ENCODE measurements around the gene HAUS7. TPM values are rescaled to one million over a fixed set of nuclear protein-coding genes. Genes with fewer than 3 reads are reported as not detected.

Gene HAUS7
- total RNA-seq, 1 experiment from 2014 or later = 46.5 TPM

GRCh38 chrX:153471663-153472280 is 1.4 kb upstream of the HAUS7 start:
- no peaks in the 10 kb centered on the region for H3K36me3 Mint-ChIP-seq
- no peak overlapping the region for H3K27ac Mint-ChIP-seq
- DNase-seq (ENCODE audit: low spot score) (no peak), ATAC-seq (no peak)
- TF ChIP-seq ESRRA (CRISPR knock-in tag; IDR thresholded peaks at IDR 0.05; ENCODE audit: borderline replicate concordance) = no peak
- no peaks in the 10 kb centered on the region for H3K9me3 Mint-ChIP-seq
- POLR2A ChIA-PET = no interaction called here
- H3K4me1 Mint-ChIP-seq = peaks cover 6% of the 10 kb centered on the region
- no peak overlapping the region for H3K4me3 Mint-ChIP-seq
- CTCF ChIA-PET = interaction anchor here (0.9 to 3.2 kb wide), 12 partner anchors 11 to 439 kb away, joined by 3 to 54 read pairs (median 6); partner anchors contain the start of gene BGN
- H3K27me3 Mint-ChIP-seq (ENCODE audit: low read depth) = peaks cover 30% of the 10 kb centered on the region

- peak; percentile 31 for ATAC-seq
- CTCF ChIA-PET = interaction anchor here (0.6 to 3.2 kb wide), 26 partner anchors 8 to 437 kb away, joined by 3 to 54 read pairs (median 4); partner anchors contain the start of genes ATP2B3, BGN and TREX2
- TF ChIP-seq ATF3 (CRISPR knock-in tag; conservative IDR thresholded peaks at IDR 0.05) = no peak
- no peak for TF ChIP-seq FOXK1 (CRISPR knock-in tag; IDR thresholded peaks at IDR 0.05)
- no peak; the same call in 1 of the 2 replicates for TF ChIP-seq FOXP1 (CRISPR knock-in tag; IDR thresholded peaks at IDR 0.05; ENCODE audit: borderline replicate concordance)
- TF ChIP-seq MLX (CRISPR knock-in tag; IDR thresholded peaks at IDR 0.05) = no peak
- TF ChIP-seq GTF2I (CRISPR knock-in tag; conservative IDR thresholded peaks at IDR 0.05) = no peak
- TF ChIP-seq ZNF232 (CRISPR knock-in tag; IDR thresholded peaks at IDR 0.05) = no peak
- TF ChIP-seq, protein P1, sequence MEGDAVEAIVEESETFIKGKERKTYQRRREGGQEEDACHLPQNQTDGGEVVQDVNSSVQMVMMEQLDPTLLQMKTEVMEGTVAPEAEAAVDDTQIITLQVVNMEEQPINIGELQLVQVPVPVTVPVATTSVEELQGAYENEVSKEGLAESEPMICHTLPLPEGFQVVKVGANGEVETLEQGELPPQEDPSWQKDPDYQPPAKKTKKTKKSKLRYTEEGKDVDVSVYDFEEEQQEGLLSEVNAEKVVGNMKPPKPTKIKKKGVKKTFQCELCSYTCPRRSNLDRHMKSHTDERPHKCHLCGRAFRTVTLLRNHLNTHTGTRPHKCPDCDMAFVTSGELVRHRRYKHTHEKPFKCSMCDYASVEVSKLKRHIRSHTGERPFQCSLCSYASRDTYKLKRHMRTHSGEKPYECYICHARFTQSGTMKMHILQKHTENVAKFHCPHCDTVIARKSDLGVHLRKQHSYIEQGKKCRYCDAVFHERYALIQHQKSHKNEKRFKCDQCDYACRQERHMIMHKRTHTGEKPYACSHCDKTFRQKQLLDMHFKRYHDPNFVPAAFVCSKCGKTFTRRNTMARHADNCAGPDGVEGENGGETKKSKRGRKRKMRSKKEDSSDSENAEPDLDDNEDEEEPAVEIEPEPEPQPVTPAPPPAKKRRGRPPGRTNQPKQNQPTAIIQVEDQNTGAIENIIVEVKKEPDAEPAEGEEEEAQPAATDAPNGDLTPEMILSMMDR (IDR thresholded peaks at IDR 0.05) = no peak
- TF ChIP-seq, protein P2, sequence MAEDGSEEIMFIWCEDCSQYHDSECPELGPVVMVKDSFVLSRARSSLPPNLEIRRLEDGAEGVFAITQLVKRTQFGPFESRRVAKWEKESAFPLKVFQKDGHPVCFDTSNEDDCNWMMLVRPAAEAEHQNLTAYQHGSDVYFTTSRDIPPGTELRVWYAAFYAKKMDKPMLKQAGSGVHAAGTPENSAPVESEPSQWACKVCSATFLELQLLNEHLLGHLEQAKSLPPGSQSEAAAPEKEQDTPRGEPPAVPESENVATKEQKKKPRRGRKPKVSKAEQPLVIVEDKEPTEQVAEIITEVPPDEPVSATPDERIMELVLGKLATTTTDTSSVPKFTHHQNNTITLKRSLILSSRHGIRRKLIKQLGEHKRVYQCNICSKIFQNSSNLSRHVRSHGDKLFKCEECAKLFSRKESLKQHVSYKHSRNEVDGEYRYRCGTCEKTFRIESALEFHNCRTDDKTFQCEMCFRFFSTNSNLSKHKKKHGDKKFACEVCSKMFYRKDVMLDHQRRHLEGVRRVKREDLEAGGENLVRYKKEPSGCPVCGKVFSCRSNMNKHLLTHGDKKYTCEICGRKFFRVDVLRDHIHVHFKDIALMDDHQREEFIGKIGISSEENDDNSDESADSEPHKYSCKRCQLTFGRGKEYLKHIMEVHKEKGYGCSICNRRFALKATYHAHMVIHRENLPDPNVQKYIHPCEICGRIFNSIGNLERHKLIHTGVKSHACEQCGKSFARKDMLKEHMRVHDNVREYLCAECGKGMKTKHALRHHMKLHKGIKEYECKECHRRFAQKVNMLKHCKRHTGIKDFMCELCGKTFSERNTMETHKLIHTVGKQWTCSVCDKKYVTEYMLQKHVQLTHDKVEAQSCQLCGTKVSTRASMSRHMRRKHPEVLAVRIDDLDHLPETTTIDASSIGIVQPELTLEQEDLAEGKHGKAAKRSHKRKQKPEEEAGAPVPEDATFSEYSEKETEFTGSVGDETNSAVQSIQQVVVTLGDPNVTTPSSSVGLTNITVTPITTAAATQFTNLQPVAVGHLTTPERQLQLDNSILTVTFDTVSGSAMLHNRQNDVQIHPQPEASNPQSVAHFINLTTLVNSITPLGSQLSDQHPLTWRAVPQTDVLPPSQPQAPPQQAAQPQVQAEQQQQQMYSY (CRISPR knock-in tag; IDR thresholded peaks at IDR 0.05) = no peak
- no peak overlapping the region for H3K27ac Mint-ChIP-seq
- POLR2A ChIA-PET = interaction anchor here (0.6 to 0.7 kb wide), 2 partner anchors 16 to 39 kb away, joined by 3 read pairs; no protein-coding TSS in a partner anchor
- H3K9me3 Mint-ChIP-seq = no peaks in the 10 kb centered on the region
- no peaks in the 10 kb centered on the region for H3K36me3 Mint-ChIP-seq
- no peaks in the 10 kb centered on the region for H3K4me1 Mint-ChIP-seq
- peaks cover 14% of the 10 kb centered on the region for H3K27me3 Mint-ChIP-seq (ENCODE audit: low read depth)
- peak overlapping the region; percentile 76 for H3K4me3 Mint-ChIP-seq
- DNase-seq (ENCODE audit: low spot score) = peak; percentile 29
Observed at GRCh38 chrX:153469811-153470410, 465 bp downstream of the HAUS7 start.

DNA sequence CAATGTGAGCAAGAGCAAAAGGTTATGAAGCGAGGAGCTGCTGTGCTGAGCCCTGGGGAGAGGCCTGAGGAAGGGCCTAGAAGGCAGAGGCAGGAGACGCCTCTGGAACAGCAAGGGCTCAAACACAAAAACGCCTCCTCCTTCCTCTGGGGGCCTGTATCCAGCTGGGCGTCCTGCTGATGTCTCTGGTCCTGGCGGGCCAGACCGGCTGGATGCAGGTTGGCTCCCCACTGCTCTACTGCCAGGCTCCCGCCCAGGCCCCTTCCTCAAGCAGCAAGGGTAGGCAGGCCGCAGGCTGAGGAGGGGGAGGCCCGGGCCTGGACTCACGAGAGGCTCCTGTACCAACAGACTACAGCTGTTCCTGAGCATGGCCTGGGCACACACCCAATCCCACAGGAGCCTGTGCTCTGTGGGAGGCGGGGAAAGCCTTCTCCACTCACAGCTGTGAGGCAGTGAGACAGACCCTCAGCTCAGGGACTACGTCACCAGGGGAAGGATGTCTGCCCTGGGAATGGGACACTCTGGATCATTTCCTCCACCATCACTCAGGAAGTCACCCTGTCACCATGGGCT is 2.3 kb downstream of the HAUS7 start:
- POLR2A ChIA-PET = no interaction called here
- CTCF ChIA-PET = no interaction called here
- H3K4me1 Mint-ChIP-seq = no peaks in the 10 kb centered on the region
- no peaks in the 10 kb centered on the region for H3K9me3 Mint-ChIP-seq
- H3K4me3 Mint-ChIP-seq = no peak overlapping the region
- ATAC-seq = no peak
- H3K27me3 Mint-ChIP-seq (ENCODE audit: low read depth) = peaks cover under 1% of the 10 kb centered on the region
- DNase-seq (ENCODE audit: low spot score) = no peak
- H3K36me3 Mint-ChIP-seq = no peaks in the 10 kb centered on the region
- no peak overlapping the region for H3K27ac Mint-ChIP-seq
- TF ChIP-seq TEAD1 (CRISPR knock-in tag; IDR thresholded peaks at IDR 0.05) (no peak), ESRRA (CRISPR knock-in tag; IDR thresholded peaks at IDR 0.05; ENCODE audit: borderline replicate concordance) (no peak), CREB1 (CRISPR knock-in tag; IDR thresholded peaks at IDR 0.05) (no peak), ZNF138 (CRISPR knock-in tag; conservative IDR thresholded peaks at IDR 0.05) (no peak), ATF2 (CRISPR knock-in tag; IDR thresholded peaks at IDR 0.05; ENCODE audit: borderline replicate concordance, low read depth) (no peak), RELA (CRISPR knock-in tag; IDR thresholded peaks at IDR 0.05; ENCODE audit: borderline replicate concordance) (no peak), ZNF232 (CRISPR knock-in tag; IDR thresholded peaks at IDR 0.05) (no peak), NR2C2 (CRISPR knock-in tag; IDR thresholded peaks at IDR 0.05) (no peak), ZNF671 (CRISPR knock-in tag; IDR thresholded peaks at IDR 0.05) (no peak), ELF4 (CRISPR knock-in tag; IDR thresholded peaks at IDR 0.05; ENCODE audit: low read depth) (no peak), JAZF1 (CRISPR knock-in tag; IDR thresholded peaks at IDR 0.05) (no peak), E2F1 (CRISPR knock-in tag; IDR thresholded peaks at IDR 0.05) (no peak), CBFB (CRISPR knock-in tag; IDR thresholded peaks at IDR 0.05; ENCODE audit: low read depth) (no peak)

All from WTC11 (cell line).